Measurements from ENCODE around the gene BPIFB1. TPM values are rescaled to one million over a fixed set of nuclear protein-coding genes. Genes with fewer than 3 reads are reported as not detected.

Gene BPIFB1
- total and polyA plus RNA-seq, 2 of the 13 experiments (the other 11 are each of a cell fraction or from before 2014, with no cell fraction given): 0.82 to 4.4 TPM

GRCh38 chr20:33323236-33323635, 40.2 kb downstream of the BPIFB1 start (continued):
- peak; percentile 73; the same call in 1 of the 2 replicates for TF ChIP-seq PRDM15 (CRISPR knock-in tag; IDR thresholded peaks at IDR 0.05)
- TF ChIP-seq GMEB2 (CRISPR knock-in tag; IDR thresholded peaks at IDR 0.05; ENCODE audit: low read depth): no peak
- no peak for TF ChIP-seq ERF (CRISPR knock-in tag; IDR thresholded peaks at IDR 0.05)
- no peak for TF ChIP-seq ZNF343 (CRISPR knock-in tag; IDR thresholded peaks at IDR 0.05)
- TF ChIP-seq, protein P1, sequence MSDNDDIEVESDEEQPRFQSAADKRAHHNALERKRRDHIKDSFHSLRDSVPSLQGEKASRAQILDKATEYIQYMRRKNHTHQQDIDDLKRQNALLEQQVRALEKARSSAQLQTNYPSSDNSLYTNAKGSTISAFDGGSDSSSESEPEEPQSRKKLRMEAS (IDR thresholded peaks at IDR 0.05): no peak
- no peak for TF ChIP-seq ZNF296 (CRISPR knock-in tag; conservative IDR thresholded peaks at IDR 0.05)
- TF ChIP-seq U2AF2 (IDR thresholded peaks at IDR 0.05; ENCODE audit: low read depth, low read length): no peak
- TF ChIP-seq ZBTB25 (CRISPR knock-in tag; IDR thresholded peaks at IDR 0.05): no peak
- TF ChIP-seq ZNF619 (CRISPR knock-in tag; IDR thresholded peaks at IDR 0.05): no peak
- TF ChIP-seq, protein P2, sequence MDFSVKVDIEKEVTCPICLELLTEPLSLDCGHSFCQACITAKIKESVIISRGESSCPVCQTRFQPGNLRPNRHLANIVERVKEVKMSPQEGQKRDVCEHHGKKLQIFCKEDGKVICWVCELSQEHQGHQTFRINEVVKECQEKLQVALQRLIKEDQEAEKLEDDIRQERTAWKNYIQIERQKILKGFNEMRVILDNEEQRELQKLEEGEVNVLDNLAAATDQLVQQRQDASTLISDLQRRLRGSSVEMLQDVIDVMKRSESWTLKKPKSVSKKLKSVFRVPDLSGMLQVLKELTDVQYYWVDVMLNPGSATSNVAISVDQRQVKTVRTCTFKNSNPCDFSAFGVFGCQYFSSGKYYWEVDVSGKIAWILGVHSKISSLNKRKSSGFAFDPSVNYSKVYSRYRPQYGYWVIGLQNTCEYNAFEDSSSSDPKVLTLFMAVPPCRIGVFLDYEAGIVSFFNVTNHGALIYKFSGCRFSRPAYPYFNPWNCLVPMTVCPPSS (IDR thresholded peaks at IDR 0.05): no peak
- TF ChIP-seq TBP (CRISPR knock-in tag; IDR thresholded peaks at IDR 0.05): no peak
- no peak for TF ChIP-seq ZNF329 (CRISPR knock-in tag; IDR thresholded peaks at IDR 0.05; ENCODE audit: low read depth)
- TF ChIP-seq ZNF501 (CRISPR knock-in tag; IDR thresholded peaks at IDR 0.05): no peak
- peak; percentile 75; the same call in 1 of the 2 replicates for TF ChIP-seq ETV5 (CRISPR knock-in tag; IDR thresholded peaks at IDR 0.05; ENCODE audit: borderline replicate concordance)
- no peak for TF ChIP-seq GFI1 (CRISPR knock-in tag; IDR thresholded peaks at IDR 0.05; ENCODE audit: borderline replicate concordance)
- TF ChIP-seq CHD2 (IDR thresholded peaks at IDR 0.05; ENCODE audit: low read depth, low read length): no peak
- TF ChIP-seq, protein P3, sequence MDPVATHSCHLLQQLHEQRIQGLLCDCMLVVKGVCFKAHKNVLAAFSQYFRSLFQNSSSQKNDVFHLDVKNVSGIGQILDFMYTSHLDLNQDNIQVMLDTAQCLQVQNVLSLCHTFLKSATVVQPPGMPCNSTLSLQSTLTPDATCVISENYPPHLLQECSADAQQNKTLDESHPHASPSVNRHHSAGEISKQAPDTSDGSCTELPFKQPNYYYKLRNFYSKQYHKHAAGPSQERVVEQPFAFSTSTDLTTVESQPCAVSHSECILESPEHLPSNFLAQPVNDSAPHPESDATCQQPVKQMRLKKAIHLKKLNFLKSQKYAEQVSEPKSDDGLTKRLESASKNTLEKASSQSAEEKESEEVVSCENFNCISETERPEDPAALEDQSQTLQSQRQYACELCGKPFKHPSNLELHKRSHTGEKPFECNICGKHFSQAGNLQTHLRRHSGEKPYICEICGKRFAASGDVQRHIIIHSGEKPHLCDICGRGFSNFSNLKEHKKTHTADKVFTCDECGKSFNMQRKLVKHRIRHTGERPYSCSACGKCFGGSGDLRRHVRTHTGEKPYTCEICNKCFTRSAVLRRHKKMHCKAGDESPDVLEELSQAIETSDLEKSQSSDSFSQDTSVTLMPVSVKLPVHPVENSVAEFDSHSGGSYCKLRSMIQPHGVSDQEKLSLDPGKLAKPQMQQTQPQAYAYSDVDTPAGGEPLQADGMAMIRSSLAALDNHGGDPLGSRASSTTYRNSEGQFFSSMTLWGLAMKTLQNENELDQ (CRISPR knock-in tag; IDR thresholded peaks at IDR 0.05; ENCODE audit: borderline replicate concordance): no peak
- no peak for TF ChIP-seq RXRA (CRISPR knock-in tag; IDR thresholded peaks at IDR 0.05)
- no peak for TF ChIP-seq ZIK1 (CRISPR knock-in tag; IDR thresholded peaks at IDR 0.05; ENCODE audit: borderline replicate concordance, low read depth)
- no peak for TF ChIP-seq ZNF546 (CRISPR knock-in tag; conservative IDR thresholded peaks at IDR 0.05)

Measured in HepG2 (cell line).